ENCODE data around the gene ZNF470.

ZNF470 gene

DNA sequence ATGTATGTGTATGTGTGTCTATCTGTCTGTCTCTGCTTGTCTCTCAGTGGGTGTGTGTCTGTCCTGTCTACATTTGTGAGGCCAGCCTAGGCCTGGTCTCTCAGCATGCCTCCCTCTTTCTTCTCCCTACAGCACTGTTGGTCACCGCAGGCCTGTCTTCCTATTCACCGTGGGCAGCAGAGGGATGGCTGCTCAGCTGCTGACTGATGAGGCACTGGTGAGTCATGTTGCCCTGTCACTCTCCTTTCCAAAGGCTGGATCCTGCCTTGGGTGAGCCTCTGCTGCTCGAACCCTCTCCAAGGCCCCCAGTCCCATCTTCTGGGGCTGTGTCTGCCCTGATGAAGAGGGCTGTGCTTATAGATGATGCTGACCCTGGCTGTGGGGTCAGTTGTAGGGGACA, 34.1 kb downstream of the ZNF470 start:
- no peak for DNase-seq (ENCODE audit: low read depth, low spot score)

DNA sequence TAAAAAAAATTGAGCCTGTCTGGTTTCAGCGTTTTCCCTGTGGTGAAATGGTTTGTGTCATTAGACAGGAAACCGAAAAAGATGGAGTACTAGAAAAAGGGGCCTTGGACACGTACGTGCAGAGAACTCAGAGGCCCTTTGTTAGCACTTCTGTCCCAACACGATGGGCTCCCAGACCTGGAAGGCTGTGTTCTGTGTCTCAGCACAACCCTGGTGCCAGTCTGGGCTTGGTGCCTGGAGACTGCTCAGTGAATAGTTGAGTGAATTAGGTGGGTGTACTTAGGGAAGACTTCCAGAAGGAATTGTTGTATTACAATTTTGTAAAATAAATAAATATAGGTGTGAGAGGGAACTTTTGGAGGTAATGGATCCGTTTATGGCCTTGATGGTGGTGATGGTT, 36.6 kb downstream of the ZNF470 start:
- H3K4me3 ChIP-seq (ENCODE audit: low read length) = no peak overlapping the region
- no peak for DNase-seq (ENCODE audit: low read depth, low spot score)

More for the DNA sequence above, 34.1 kb downstream of the ZNF470 start:
- H3K4me3 ChIP-seq (ENCODE audit: low read length) = no peak overlapping the region

DNA sequence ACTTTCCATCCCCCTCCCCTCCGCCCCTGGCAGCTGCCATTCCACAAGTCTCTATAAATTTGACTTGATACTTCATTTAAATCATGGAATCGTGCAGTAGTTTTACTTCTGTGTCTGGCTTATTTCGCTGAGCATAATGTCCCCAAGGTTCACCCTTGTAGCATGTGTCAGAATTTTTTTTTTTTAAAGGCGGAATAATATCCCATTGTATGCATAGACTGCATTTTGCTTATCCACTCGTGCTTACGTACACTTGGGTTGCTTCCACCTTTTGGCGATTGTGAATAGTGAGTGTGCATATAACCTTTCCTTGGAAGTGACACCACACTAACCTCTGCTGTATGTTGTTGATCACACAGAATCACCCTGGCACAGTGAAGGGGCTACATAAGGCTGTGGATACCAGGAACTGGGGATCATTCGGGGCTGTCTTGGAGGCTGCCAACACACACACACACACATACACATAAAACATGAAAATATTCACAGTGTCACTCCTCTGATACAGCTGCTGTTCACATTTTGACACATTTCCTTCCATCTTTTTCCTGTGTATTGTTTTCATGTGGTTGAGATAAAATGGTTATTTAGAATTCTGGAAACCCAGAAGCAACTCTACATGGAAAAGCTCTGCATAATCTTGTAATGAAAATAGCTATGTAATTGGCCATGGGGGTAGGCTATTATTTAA, 41.2 kb downstream of the ZNF470 start:
- no peak overlapping the region for H3K4me3 ChIP-seq (ENCODE audit: low read length)
- no peak for DNase-seq (ENCODE audit: low read depth, low spot score)

DNA sequence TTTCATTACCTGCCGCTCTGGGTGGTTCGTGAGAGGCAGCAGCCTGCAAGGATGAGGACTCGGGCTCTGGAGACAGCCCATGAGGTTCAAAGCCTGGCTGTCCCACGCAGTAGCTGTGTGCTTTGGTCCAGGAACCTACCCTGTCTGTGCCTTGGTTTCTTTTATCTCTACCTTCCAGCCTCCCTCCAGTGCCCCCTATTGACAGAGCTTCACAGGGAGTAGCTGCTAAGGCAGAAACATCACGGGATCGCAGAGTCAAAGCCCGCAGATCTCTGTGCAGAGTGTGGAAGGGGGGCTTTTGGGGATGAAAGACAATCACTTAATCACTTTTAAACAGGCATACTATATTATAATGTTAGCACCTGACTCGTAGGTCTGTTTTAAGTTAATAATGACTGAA, 44.0 kb downstream of the ZNF470 start:
- DNase-seq (ENCODE audit: low read depth, low spot score) = no peak
- H3K4me3 ChIP-seq (ENCODE audit: low read length) = no peak overlapping the region

DNA sequence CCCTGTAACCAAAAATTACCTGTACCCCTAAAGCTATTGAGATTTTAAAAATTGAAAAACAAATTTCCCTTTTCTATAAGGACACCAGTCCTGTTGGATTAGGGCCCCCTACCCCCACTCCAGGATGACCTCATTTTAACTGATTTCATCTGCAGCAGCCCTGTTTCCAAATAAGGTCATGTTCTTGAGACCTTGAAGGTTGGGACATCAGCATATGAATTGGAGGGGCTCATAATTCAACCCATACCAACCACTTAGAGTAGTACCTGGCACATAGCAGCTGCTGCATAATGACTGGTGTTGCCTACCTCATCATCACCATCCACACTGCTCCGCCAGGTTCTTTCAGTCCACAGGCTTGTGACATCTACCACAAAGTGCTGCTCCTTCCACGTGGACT, 45.5 kb downstream of the ZNF470 start:
- no peak overlapping the region for H3K4me3 ChIP-seq (ENCODE audit: low read length)
- DNase-seq (ENCODE audit: low read depth, low spot score) = no peak

DNA sequence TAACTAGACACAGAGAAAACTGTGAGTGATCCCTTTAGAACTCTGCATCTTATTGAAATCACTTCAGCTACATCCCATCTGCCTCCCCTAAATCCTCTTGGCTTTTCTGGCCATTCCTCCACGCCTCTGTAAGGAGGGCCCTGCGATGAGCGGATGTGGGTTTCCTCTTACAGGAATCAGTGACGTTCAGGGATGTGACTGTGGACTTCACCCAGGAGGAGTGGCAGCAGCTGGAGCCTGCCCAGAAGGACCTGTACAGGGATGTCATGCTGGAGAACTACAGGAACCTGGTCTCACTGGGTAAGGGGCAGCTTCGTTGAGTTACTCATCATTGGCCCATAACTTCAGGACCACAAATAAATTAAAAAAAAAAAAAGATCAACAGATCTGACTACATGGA, 46.4 kb downstream of the ZNF470 start:
- H3K4me3 ChIP-seq (ENCODE audit: low read length) = no peak overlapping the region
- no peak for DNase-seq (ENCODE audit: low read depth, low spot score)

DNA sequence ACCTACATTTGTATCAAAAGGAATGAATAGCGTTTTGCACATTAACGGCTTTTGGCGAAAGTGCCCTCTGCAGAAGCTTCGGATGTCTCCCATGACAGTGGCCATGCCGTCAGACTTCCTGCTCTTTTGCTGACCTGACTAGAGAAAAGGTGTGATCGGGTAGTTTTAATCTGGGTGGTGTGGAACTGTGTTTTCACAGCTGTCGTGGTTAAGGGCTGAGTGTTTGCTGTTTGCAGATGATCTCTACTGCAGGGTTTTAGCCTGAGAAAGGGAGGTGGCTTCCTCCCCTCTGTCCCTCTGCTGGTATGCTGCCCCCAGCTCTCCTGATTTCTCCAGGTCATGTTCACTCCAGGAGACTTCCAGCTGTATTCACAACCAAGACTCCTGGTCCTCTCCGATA, 50.3 kb downstream of the ZNF470 start:
- H3K4me3 ChIP-seq (ENCODE audit: low read length) = no peak overlapping the region
- no peak for DNase-seq (ENCODE audit: low read depth, low spot score)

DNA sequence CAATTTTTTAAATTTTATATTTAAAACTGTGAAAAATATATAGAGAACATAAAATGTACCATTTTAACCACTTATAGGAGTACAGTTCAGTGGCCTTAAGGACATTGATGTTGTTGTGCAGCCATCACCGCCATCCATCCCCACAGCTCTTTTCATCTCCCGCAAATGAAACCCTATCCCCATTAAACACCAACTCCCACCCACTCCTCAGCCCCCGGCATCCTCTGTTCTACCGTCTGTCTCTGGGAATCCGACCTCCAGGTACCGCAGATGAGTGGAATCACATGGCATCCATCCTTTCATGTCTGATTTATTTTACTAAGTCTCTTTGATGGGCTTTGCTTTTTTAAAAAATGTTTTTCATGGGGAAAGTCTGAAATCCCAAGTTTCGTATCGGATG, 51.9 kb downstream of the ZNF470 start:
- DNase-seq (ENCODE audit: low read depth, low spot score) = no peak
- H3K4me3 ChIP-seq (ENCODE audit: low read length) = no peak overlapping the region

DNA sequence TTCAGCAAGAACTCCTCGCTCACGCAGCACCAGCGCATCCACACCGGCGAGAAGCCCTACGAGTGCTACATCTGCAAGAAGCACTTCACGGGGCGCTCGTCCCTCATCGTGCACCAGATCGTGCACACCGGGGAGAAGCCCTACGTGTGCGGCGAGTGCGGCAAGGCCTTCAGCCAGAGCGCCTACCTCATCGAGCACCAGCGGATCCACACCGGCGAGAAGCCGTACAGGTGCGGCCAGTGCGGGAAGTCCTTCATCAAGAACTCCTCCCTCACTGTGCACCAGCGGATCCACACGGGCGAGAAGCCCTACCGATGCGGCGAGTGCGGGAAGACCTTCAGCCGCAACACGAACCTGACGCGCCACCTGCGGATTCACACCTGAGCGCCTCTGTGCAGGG, 55.1 kb downstream of the ZNF470 start:
- H3K4me3 ChIP-seq (ENCODE audit: low read length) = no peak overlapping the region
- DNase-seq (ENCODE audit: low read depth, low spot score) = no peak

DNA sequence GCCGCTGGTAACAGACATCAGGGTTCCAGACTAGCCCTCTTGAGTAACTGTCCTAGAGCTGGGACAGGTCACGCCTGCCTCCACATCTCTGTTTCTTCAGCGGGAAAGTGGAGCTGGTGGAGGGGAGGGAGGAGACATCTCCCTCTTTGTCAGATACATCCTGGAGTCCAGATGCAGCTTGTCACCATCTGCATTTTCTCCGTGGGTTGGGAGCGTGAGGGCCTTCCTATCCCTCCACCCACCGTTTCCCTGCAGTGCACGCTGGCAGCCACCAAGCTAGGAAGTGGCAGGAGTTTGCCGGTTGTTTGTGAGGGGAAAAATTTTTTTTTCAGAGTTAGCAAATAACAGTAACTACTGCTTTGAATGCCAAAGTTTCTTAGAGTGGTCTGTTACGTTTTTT, 55.7 kb downstream of the ZNF470 start:
- DNase-seq (ENCODE audit: low read depth, low spot score) = no peak
- H3K4me3 ChIP-seq (ENCODE audit: low read length) = no peak overlapping the region

DNA sequence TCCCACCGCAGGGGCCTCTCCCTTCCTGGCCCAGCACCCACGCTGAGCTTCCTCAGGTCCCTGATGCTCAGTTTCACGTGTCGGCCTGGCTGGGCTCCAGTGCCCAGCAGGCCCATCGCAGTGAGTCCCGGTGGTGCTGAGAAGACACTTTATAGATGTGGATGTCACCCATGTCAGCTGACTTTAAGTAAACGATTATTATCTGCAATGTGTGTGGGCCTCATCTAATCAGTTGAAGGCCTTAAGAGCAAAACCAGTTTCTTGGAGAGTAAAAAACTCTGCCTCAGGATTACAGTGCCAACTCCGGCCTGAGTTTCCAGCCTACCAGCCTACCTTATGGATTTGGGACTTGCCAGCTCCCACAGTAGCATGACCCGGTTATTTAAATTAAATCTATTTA, 58.4 kb downstream of the ZNF470 start:
- no peak overlapping the region for H3K4me3 ChIP-seq (ENCODE audit: low read length)
- DNase-seq (ENCODE audit: low read depth, low spot score) = no peak

DNA sequence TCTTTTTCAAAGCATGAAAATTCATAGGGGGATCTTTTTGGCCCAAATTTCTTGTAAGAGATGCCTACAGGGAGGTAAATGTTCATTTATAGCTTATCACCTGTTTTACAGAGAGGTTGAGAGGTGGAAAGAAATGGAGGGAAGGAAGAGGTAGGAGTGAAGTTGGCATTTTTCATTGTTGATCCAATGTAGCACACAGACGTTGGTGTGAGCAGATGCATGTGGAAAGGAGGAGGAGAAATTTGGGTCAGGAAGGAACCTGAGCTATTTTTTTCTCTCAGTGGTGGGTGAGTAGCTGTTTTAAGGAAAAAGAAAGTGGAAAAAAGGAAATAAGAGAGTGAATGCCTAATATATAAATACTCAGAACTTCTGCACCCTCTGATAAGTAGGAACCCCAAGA, 65.8 kb downstream of the ZNF470 start:
- no peak overlapping the region for H3K4me3 ChIP-seq (ENCODE audit: low read length)
- no peak for DNase-seq (ENCODE audit: low read depth, low spot score)

DNA sequence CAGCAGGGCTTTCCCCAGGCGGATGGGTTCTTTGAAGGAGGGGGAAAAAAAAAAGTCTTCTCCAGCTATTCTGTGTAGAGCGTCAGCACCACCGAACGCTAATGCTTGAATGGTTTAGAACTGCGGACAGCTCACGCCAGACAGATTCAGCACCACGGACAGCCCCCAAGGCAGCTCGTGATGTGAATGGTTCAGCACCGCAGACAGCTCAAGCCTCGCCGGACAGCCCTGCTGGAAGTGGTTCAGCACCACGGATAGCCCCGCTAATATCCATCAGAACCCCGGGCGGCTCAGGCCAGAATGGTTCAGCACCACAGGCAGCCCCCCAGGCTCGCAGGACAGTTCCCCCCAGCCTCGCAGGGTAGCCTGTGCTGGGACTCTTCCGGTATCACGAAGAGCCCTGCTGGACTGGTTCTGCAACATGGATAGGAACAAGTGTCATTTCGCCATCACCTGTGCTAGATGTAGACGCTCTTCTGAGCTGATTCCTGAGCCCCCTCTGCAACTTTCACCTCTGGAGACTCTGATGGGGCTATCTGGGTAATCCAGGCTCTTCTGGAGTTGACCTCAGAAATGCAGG, 70.8 kb downstream of the ZNF470 start:
- DNase-seq (ENCODE audit: low read depth, low spot score) = peak; percentile 70

More for the DNA sequence above, 70.8 kb downstream of the ZNF470 start:
- no peak overlapping the region for H3K4me3 ChIP-seq (ENCODE audit: low read length)

Measured in Jurkat, Clone E6-1 (cell line).